NCI-H226 (cell line): ENCODE results near the gene PRKAG2.

Experiments
- DNase-seq: peaks from one replicate; pipeline ENCODE4 v3.0.0-alpha.2; 2015

The PRKAG2 gene

DNA sequence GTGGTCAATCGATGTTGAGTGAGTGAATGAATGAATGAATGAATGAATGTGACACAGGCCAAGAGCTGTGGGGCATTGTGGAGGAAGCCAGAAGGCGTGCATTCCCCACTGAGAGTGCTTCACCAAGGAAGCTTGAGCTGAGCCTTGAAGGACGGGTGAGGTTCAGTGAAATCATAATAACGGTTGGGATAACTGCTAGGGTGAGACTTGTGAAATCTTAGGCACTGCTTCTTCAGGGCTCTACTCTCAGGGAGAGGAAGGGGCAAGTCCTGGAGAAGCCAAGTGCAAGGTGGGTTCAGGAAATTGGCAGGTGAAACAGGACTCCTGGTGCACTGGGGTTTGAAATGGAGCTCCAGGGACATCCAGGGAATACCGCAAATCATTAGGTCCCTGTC, 23.7 kb upstream of the PRKAG2 start:
- no peak for DNase-seq

DNA sequence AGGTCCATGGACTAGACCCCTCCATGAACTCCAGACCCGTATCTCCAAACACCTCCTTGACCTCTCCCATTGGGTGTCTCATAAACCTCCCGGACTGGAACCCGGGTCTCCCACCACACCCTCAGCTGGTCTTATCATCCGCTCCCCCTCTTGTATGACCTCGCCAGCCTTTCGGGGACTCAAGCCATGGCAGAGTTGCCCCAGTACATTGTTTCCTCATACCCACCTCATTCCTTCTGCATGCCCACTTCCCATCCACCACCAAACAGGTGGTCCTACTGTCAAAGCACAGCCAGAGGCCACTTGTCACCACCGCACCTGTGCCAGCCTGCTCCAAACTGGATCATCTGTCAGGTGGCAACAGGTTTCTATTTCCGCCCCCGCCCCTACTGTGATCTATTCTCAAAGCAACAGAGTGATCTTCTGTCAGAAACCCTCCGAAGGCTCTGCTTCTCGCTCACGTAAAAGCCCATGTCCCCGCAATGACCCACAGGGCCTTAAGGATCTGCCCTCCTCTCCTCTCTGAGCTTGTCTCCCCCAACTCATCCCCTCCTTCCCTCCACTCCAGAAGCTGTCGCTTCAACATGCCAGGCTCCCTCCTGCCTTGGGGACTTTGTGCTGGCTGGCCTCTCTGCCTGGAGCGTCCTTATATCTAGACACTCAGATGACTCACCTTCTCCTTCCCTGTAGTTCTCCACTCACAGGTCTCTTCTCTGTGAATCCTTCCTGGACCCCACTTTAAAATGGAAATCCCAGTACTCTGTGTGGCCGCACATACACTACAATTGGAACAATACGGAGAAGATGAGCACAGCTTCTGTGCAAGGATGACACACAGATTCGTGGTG, 22.8 kb upstream of the PRKAG2 start:
- DNase-seq = no peak

DNA sequence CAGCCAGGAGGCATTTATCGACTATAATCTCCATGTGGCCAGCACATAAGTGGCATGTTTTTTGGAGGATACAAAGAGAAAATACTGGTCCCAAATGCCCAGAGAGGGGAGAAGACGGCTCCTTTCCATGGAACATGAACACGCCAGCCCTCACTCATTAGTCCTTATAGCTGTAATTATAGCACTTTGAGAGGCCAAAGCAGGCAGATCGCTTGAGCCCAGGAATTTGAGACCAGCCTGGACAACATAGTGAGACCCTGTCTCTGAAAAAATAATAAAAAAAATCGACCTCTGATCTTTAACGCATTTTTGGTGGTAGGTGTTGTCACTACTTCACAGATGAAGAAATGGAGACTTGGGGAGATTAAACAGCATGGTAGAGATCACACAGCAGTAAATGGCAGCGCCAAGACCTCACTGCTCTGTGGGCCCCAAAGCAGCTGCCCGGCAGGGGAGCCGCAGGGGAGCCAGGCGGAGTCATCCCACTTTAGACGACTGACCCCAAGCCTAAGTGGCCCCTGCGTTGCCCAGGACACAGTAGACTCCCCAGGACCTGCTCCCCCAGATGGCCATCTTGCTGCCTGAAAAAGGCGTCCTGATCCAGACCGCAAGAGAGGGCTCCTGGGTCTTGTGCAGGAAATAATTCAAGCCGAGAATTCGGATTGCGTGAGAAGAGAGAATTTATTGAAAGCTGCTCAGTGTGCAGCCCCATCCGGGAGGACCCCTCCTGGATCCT, 21.2 kb upstream of the PRKAG2 start:
- no peak for DNase-seq

DNA sequence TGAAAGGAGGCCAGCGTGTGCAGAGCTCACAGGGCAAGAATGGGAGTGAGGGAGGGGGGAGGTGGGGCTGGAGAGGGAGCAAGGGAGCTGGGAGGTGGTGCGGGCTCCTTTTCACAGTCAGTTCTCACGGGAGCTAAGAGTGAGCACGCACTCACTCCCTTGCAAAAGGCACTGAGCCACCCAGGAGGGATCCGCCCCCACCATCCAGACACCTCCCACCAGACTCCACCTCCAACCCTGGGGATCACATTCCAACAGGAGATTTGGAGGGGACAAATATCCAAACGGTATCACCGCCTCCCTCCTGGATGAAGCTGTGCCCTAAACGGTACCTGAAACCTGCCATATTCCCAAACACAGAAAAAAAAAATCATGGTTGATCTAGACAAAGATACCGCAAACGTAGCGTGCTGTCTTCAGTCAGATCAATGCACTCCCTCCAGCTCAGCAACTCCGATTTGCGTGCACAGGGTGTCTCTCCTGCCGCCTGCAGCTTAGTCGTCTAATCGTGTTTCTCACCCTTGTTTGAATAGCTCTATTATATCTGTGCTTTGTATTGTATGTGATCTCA, 20.3 kb upstream of the PRKAG2 start:
- no peak for DNase-seq

DNA sequence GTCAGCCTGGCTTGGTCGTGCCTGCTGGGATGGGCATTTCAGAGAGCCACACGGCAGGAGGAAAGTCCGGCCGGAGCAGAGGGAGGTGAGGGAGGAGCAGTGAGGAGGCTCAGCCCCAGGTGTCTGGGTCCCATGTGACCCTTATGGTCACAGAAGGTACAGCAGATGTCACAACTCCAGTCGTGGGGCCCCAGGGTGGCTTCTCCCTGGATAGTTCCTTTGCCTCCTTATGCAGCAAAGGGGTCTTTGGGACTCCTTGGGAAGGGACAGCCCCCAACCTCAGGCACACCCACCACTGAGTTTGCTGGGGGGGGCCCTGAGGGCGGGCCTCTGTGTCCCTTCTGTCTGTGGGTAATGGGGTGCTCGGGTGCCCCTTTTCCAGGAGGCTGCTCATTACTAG, 19.6 kb upstream of the PRKAG2 start:
- DNase-seq = no peak

DNA sequence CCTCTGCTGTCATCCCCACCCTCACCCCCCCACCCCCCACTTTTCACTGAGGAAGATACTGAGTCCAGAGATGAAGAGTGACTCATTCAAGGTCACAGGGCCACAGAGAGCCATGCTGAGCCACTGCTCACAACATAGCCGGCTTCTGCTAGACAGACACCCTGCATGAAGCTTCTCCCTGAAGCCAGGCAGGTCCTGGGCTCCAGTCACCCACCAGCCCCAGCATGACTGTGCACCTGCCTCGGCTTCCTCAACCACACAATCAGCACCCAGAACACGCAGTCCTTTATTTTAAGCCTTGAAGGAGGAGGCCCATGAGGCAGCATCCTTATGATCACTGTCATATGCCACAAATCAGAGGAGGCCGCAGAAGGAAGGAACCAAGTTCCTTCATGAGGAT, 19.2 kb upstream of the PRKAG2 start:
- no peak for DNase-seq

DNA sequence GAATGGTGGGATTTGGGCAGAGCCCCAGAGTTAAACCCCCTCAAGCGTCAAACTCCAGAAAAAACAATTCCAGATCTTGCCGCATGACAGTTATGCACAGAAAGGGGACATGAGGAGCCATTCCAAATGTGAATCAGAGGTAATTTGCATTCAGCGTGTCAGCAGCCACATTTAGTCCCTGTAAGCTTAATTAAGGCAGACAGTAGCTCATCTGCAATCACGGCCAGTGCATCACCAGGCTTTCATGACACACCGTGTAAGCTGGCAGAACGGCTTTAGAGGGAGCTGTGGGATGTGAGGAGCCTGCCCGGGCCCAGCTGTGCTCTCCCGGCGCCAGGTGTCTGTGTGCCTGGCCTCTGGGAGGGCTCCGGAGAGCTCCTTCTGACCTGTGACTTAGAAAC, 18.7 kb upstream of the PRKAG2 start:
- no peak for DNase-seq

DNA sequence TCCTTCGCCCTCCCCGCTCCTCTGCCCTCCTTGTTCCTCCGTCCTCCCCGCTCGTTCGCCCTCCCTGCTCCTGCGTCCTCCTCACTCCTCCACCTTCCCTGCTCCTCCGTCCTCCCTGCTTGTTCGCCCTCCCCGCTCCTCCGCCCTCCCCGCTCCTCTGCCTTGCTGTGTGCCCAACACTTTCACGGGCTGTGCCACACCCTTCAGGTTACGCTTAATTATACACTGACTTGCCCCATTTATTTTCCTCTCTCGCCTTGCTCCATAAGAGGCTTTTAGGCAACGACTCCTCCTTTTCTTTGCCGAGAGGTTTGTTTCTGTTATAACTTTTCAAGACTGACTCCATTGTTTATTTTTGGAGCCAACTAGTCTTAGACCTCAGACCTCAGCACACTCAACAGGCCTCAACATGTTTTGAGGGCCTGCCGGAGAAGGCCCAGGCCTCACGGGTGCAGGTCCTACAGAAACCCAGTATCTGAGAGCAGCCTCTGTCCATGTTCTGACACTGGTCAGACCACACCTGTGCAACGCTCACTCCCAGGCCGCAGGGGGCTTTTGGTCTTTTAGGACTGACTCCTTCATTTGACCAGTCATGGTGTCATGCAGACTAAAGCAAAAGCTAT, 18.2 kb upstream of the PRKAG2 start:
- DNase-seq = no peak

DNA sequence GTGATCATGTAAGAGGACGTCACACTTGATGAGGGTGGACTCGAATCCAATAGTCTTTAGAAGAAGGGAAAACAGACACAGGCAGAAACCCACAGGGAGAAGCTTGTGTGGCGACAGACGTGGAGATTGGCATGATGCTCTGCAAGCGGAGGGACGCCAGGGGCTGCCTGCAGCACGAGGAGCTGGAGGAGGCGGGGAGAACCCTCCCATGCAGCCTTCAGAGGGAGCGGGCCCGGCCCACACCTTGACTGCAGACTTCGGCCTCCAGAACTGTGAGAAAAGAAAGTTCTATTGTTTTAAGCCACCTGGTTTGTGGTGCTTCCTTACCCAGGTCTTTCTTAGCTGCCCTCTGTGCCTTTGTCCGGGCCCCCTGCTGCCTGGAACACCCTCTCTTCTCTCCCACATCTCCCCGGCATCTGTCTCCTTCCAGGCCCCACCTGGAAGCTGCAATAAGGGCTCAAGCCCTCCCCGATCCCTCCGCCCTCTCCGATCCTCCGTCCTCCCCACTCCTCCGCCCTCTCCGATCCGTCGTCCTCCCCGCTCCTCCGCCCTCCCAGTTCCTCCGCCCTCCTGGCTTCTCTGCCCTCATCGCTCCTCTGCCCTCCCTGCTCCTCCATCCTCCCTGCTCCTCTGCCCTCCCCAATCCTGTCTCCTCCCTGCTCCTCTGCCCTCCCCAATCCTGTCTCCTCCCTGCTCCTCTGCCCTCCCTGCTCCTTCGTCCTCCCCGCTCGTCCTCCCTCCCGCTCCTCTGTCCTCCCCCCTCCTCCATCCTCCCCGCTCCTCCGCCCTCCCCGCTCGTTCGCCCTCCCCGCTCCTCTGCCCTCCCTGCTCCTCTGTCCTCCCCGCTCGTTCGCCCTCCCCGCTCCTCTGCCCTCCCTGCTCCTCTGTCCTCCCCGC, 17.4 kb upstream of the PRKAG2 start:
- DNase-seq = no peak

DNA sequence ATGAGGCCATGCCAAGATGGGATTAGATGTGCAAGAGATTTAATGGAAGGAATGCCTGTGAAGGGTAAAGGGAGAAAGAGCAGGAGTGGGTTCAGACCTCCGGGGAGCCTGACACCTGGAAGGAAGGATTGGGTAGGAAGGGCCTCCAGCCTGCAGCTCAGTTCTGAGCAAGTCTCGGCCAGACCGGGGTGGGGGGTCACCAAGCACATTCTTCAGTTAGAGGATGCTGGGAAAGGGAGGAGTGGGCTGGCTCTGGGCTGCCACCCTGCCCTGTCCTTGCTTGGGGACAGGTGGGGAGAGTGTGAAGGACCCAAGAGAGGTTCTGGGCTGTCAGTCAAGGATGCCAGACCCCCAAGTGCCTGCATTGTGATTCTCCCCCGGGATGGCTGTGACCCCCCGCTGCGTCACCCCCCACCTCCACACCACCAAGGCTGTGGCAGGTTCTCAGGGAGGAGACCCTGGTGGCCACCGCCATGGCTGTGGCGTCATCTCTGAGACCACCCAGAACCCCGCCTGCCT, 16.5 kb upstream of the PRKAG2 start:
- no peak for DNase-seq

DNA sequence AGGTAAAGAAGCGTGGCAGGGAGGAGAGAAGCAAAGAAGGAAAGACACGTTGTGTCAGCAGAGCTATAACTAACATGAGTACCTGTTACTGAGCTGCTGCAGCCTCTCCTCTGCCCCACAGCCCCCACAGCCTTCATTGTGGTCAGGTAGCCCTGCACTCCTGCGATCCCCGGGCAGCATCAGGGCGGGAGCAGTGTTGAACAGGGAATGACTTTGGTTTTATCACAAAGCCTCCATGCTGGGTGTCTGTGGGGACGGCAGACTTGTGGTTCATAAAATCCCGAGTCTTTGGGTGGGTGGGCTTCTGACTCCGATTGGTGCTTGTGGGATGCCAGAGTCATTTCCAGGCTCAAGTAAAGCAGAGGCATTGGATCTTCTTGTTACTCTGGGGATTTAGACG, 14.8 kb upstream of the PRKAG2 start:
- no peak for DNase-seq

DNA sequence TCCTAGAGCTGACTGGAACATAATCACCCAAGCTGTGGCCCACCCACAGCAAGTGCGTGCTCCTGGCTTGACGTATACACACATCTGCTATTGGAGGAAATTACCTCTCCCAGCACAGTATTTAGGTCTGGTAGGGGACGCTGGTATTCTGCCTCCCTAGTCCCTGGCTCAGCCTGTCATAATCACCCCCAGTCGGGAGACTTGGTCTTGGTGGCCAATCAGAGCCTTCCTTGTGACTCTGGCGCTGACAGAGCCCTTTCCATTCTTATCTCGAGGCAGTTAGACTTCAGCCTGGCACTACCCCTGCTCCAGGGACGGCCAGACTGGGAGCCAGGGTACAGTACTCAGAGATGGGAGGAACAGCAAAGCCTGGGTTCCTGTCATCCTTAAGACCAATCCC, 14.3 kb upstream of the PRKAG2 start:
- no peak for DNase-seq

DNA sequence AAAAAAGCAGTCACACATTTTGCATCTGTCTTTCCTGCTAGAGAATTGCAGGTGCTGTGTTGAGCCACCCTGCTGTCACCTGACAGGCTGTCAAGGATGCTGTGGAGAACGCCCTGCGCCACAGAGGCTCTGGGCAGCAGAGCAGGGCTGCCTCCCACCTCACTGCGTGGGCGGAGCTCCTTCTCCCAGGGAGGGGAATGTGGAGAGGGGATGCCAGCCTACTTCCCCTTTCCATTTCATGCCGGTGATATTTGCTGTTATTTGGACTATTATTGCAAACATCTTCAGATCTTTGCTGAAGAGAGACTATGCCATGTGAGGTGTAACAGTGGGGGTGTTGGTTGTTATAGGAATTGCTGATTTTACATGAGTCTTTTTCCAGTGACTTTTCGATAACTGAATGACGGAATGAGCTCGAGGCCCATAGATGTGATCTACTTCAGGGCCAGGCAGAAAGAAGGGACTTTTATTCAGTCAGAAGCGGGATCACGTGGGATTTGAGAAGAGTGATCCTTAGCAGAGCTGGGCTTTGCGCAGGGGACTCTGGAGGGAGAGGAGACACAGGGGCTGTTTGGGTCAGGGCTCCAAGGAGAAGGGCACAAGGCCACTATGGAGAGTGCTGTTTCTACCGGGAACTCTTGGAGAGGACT, 13.6 kb upstream of the PRKAG2 start:
- no peak for DNase-seq

DNA sequence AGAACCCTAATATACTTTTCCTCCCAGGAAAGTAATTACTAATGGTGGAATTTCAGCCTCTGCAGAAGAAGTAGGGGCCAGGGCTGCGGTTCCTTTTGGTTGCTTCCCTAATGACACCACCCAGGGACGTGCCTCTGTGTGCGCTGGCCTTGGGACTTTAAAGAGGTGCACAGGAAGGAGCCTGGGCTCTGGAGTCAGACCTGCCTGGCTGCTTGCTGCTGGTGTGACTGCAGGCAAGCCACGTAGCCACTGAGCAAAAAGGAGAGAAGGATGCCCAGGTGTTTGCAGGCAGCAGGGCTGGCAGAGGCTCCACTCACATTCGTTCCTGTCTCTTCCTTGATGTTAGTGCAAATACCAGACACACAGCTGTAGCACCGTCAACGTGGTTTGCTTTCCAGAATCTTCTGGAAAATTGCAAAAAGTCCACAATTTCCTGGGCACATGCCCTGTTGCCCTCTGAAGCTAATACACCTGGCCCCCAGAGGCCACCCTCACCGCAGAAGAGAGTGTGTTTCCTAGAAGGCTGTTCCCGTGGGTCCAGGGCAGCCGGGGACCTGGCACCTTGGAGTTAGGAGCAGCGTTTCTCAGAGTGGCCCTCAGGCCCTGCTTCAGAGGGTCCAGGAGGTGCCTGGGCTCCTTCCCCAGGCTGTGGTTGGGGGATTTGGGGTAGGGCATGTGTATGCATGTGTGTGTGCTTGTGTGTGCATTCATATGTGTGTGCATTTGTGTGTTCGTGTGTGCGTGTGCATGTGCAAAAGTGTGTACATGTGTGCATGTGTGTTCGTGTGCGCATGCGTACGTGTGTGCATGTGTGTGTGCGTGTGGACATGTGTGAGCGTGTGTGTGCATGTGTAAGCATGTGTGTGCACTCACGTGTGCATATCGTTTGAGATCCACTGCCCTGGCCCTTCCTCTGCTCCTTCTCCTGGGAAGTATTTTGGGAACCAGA, 12.8 kb upstream of the PRKAG2 start:
- no peak for DNase-seq

DNA sequence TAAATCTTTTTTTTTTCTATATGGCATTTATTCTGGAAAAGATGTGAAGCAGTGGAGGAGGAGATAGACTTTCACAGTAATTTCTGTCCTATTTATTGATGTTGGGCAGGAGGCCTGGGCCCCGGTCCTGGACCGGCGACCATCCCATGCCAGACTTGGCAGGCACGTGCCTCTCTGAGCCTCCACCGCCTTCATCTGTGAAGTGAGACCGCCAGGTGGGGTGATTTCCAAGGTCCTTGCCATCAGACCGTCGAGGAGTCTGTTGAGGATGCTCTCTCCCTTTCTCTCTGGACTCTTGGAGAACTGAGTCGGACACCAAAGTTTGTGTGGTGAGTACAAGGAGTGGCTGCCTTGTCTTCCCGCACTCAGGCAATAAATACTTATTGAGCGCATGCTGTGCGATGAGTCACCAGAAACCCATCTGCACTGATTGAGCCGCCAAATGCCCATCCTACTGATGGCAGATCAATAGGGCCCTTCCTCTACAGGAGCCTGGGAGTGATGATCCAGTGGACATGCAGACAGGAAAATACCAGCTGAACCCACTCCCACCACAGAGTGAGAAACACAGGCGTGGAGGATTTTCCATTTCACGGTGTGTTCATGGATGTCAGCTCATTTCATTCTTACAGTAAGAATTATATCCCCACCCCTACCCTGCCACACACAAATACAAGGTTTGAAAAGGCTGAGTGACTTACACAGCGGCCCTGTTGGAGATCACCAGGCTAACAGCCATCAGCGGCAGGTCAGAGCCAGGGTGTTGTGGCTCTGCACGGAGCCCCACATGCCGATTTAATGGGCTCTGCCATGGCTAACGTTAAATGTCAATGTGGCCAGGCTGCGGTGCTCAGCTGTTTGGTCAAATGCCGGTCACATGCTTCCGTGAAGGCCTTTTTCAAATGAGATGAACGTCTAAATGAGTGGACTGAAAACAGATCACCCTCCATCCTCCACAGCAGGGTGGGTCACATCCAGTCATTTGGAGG, 11.5 kb upstream of the PRKAG2 start:
- no peak for DNase-seq

DNA sequence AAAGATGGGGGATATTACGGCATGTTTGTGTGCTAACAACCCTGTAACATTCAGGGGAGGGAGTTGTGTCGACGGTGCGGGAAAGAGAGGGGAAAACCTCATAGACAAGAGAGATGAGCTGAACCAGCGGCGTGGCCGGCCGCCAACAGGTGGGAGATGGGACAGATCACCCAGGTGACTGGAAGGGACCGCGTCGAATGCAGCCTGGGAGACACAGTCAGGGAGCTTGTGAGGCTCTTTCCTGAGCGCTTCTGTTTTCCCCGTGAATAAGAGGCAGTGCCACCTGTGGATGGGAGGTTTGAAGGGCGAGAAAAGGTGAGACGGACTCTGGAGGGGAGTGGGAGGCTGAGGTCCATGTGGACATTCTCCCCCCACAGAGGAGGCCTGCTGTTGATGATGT, 9.9 kb upstream of the PRKAG2 start:
- no peak for DNase-seq

DNA sequence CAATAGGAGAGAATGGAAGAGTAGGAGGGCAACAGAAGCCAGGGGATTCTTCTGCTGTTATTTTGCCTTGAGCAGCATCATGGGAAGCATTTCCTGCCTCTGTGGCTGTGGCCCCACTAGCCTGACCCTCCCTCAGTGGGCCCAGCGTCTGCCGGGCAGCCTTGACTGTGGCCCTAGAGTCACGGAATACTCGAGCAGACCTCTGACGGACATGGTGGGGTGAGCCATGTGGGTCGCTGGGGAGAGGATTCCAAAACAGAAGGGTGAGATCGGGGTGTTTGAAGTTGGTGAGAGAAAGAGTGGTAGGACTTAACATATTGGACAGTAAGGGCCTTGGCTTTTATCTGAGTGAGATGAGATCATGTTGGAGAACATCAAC, 8.3 kb upstream of the PRKAG2 start:
- DNase-seq = no peak

DNA sequence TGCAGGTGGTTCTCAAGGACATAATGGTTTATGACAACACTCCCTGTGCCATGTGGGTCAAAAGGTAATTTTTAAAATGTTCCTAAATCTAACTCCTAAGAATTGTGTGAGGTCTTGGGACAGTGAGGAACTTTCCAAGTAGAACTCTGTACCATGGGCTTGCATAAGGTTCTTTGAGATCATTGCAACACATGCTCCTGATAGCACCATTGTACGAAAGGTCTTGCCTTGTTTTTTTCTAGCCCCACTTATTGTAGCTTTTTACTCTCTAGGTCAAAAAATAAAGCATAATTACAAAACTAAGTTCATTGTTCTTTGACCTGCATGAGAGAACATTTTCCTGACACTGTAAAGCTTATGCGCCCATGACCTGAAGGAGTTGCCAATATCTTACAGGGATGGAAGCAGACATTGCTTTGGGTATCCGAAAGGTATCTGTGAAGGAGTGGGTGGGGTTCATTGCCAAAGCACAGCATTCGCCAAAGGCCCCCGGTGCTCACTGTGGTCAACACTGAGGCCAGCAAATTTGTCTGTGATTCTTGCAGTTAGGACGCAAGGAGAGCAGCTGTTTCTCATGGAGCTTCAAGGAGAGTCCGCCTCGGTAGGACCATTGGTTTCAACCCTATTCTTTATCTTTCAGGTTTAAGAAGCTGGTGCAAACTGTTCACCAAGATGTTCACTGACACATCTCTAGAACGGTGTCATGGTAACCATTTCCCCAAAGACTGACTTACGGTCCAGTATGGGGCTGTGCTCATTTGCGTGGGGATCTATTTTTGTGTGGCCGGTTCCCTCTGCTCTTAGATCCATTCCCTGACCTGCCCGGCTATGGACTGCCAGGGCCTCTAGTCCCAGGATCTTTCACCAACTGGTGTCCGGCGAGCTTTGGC, 7.6 kb upstream of the PRKAG2 start:
- DNase-seq = no peak
